Neural progenitor cell (in vitro differentiated cells): ENCODE results near the gene TXNDC15.

Experiments
- CTCF ChIP-seq: fragments of 200-600 bp; sonication (generic); IDR thresholded peaks from 2 replicates; pipeline ENCODE4 v1.5.1; 2017; ENCODE audit warnings: antibody characterized with exemption, mild to moderate bottlenecking
- EZH2 ChIP-seq: fragments of 200-600 bp; sonication (generic); IDR thresholded peaks from 2 replicates; pipeline ENCODE4 v1.6.1; 2017; ENCODE audit warnings: antibody characterized with exemption, mild to moderate bottlenecking, moderate library complexity
- EZH2phosphoT487 ChIP-seq: fragments of 200-600 bp; sonication (generic); IDR thresholded peaks from 2 replicates; pipeline ENCODE4 v1.6.1; 2017; ENCODE audit warnings: antibody characterized with exemption

- no peak for TF ChIP-seq CTCF
- TF ChIP-seq EZH2 = no peak
- TF ChIP-seq EZH2phosphoT487 = no peak
These were observed 9.5 kb upstream of the TXNDC15 start for GRCh38 chr5:134864707-134865106.
